IPS DF 6.9 (cell line): Measurements from ENCODE around the gene EGLN2.
"Not testable (repeated sequence)": the region's sequence is repeated elsewhere in the genome, so short reads cannot be mapped to it uniquely, and the experiment has no call there.

Experiments
- DNase-seq: peaks from one replicate; pipeline ENCODE4 v3.0.0-alpha.2; 2013; ENCODE audit warnings: low read depth, low spot score
- H3K27ac ChIP-seq: one replicate; pipeline ENCODE4 v1.5.1; 2013; ENCODE audit warnings: low read length, control low read depth
- H3K27me3 ChIP-seq: 2 replicates; pipeline ENCODE4 v1.6.1; 2013; ENCODE audit warnings: mild to moderate bottlenecking, low read length; ENCODE audit not compliant: control insufficient read depth, insufficient read depth
- H3K36me3 ChIP-seq: 2 replicates; pipeline ENCODE4 v1.6.1; 2013; ENCODE audit warnings: low read length; ENCODE audit not compliant: control insufficient read depth, insufficient read depth
- H3K4me1 ChIP-seq: 2 replicates; pipeline ENCODE4 v1.6.1; 2013; ENCODE audit warnings: low read length; ENCODE audit not compliant: control insufficient read depth, insufficient read depth
- H3K4me3 ChIP-seq: 2 replicates; pipeline ENCODE4 v1.5.1; 2013; ENCODE audit warnings: mild to moderate bottlenecking, low read length
- H3K9me3 ChIP-seq: 2 replicates; pipeline ENCODE4 v1.6.1; 2013; ENCODE audit warnings: low read length, inconsistent platforms; ENCODE audit not compliant: control insufficient read depth, insufficient read depth
- WGBS: extraction: QIAGEN DNeasy Blood & Tissue Kit; methylation state at CpG from one replicate; pipeline ENCODE4 v1.1.7; 2013; ENCODE audit warnings: mixed read lengths, missing lambda C conversion rate; ENCODE audit not compliant: insufficient read length, insufficient coverage; 5-methylcytosine and 5-hydroxymethylcytosine counted together

The EGLN2 gene

GRCh38 chr19:40759352-40759751, 39.6 kb upstream of the EGLN2 start:
- Histone ChIP-seq H3K4me3 (no peak overlapping the region), H3K27ac (no peak overlapping the region), H3K36me3 (peaks cover 63% of the 10 kb centered on the region), H3K4me1 (peaks cover 1% of the 10 kb centered on the region; the same call in 1 of the 2 replicates), H3K27me3 (no peaks in the 10 kb centered on the region), H3K9me3 (no peaks in the 10 kb centered on the region)
- no peak for DNase-seq
- WGBS = no CpG with 5 or more reads among the region's 13 CpGs

DNA sequence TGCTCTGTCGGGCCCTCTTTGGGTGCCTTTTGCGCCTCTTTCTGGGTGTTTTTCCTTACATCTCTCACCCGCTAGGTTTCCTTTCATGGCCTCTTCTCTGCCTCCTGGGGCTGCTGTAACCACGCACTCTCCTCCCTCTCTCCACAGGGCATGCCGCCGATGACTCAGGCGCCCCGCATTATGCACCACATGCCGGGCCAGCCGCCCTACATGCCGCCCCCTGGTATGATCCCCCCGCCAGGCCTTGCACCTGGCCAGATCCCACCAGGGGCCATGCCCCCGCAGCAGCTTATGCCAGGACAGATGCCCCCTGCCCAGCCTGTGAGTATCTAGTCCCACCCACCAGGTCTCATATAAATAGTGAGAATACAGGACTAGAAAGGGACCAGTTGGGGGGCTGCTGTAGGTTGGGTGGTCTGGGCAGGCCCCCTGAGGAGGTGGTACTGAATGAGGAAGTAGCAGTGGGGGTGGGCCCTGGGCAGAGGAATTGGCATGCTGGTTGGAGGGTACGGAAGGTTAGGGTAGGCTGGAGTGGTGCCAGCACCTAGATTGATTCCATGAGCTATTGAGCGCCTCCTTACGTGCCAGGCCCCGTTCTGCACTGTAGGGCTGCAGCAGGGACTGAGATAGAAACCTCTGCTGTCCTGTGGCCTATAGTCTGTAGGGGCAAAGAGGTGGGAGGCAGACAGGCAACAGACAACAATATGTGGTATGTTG, 36.1 kb upstream of the EGLN2 start:
- peaks cover 1% of the 10 kb centered on the region; the same call in 1 of the 2 replicates for H3K4me1 ChIP-seq
- H3K9me3 ChIP-seq = no peaks in the 10 kb centered on the region
- DNase-seq = no peak
- H3K36me3 ChIP-seq = peaks cover 65% of the 10 kb centered on the region
- H3K4me3 ChIP-seq = no peak overlapping the region
- WGBS = no CpG with 5 or more reads among the region's 17 CpGs
- no peaks in the 10 kb centered on the region for H3K27me3 ChIP-seq
- H3K27ac ChIP-seq = no peak overlapping the region

DNA sequence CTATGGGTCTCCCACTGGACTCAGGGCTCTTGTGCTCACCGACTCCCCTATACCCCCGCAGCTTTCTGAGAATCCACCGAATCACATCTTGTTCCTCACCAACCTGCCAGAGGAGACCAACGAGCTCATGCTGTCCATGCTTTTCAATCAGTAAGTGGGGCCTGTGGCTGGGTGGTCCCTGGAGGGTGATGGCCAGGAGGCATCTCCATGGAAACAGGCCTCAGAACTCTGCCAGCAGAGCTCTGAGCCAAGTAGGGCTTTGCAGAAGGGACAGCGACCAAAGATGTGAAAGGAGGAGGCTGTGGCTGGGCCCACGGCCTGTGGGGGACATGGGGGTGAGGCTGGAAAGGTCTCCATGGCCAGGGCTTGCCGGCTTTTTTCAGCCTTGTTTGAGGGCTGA, 35.5 kb upstream of the EGLN2 start:
- peaks cover 61% of the 10 kb centered on the region for H3K36me3 ChIP-seq
- no peaks in the 10 kb centered on the region for H3K9me3 ChIP-seq
- H3K4me1 ChIP-seq = peaks cover 1% of the 10 kb centered on the region; the same call in 1 of the 2 replicates
- H3K4me3 ChIP-seq = no peak overlapping the region
- H3K27me3 ChIP-seq = no peaks in the 10 kb centered on the region
- WGBS = no CpG with 5 or more reads among the region's 7 CpGs
- DNase-seq = no peak
- H3K27ac ChIP-seq = no peak overlapping the region

DNA sequence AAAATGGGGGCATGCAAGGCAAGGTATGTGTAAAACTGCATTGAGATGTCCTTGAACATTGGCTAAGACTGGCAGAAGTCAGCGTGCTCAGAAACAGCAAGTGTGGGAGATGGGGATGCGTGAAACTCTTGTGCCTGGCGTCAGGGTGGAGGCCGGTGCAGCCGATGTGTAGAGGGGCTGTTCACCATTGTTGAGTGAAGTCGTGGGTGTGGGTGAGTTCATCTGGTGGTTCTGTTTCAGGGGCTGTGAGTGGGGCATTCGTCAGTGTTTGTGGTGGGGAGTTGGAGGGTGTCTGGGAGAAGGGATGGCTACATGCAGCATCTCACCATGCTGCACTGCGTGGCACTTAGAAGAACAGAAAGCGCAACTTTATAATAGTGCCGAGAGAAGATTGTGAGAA, 35.0 kb upstream of the EGLN2 start:
- no peak for DNase-seq
- Histone ChIP-seq H3K4me1 (peaks cover 1% of the 10 kb centered on the region; the same call in 1 of the 2 replicates), H3K27ac (no peak overlapping the region), H3K36me3 (peaks cover 61% of the 10 kb centered on the region), H3K27me3 (no peaks in the 10 kb centered on the region), H3K4me3 (no peak overlapping the region), H3K9me3 (no peaks in the 10 kb centered on the region)
- no CpG with 5 or more reads among the region's 10 CpGs for WGBS

DNA sequence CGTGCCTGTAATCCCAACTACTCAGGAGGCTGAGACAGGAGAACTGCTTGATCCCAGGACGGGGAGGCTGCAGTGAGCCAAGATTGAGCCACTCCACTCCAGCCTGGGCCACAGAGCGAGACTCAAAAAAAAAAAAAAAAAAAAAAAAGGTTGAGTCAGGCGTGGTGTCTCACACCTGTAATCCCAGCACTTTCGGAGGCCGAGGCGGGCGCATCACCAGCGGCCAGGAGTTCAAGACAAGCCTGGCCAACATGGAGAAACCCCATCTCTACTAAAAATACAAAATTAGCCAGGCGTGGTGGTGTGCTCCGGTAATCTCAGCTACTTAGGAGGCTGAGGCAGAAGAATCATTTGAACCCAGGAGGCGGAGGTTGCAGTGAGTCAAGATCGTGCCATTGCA, 32.6 kb upstream of the EGLN2 start:
- WGBS = no CpG with 5 or more reads among the region's 13 CpGs
- H3K4me1 ChIP-seq, H3K4me3 ChIP-seq, H3K27ac ChIP-seq, DNase-seq, H3K9me3 ChIP-seq, H3K27me3 ChIP-seq: not testable (repeated sequence)
- peaks cover 40% of the 10 kb centered on the region for H3K36me3 ChIP-seq

- Histone ChIP-seq H3K27me3 (no peaks in the 10 kb centered on the region), H3K9me3 (no peaks in the 10 kb centered on the region), H3K4me3 (no peak overlapping the region), H3K27ac (no peak overlapping the region), H3K36me3 (peaks cover 18% of the 10 kb centered on the region), H3K4me1 (peaks cover under 1% of the 10 kb centered on the region; the same call in 1 of the 2 replicates)
- no CpG with 5 or more reads among the region's 5 CpGs for WGBS
- DNase-seq = no peak
These were observed 30.1 kb upstream of the EGLN2 start for GRCh38 chr19:40768869-40769268.

GRCh38 chr19:40771101-40771862, 27.7 kb upstream of the EGLN2 start:
- not testable (repeated sequence) for H3K4me3 ChIP-seq, H3K27me3 ChIP-seq, H3K4me1 ChIP-seq, H3K36me3 ChIP-seq, DNase-seq, H3K27ac ChIP-seq, H3K9me3 ChIP-seq
- WGBS = no CpG with 5 or more reads among the region's 10 CpGs

- no CpG with 5 or more reads among the region's 9 CpGs for WGBS
- no peak for DNase-seq
- no peaks in the 10 kb centered on the region for H3K27me3 ChIP-seq
- no peak within 1 kb of the TSS for H3K4me3 ChIP-seq
- H3K4me1 ChIP-seq = peaks cover 4% of the 10 kb centered on the region; the same call in 1 of the 2 replicates
- H3K27ac ChIP-seq = no peak within 1 kb of the TSS
- H3K36me3 ChIP-seq = no peaks in the 10 kb centered on the region
- H3K9me3 ChIP-seq = no peaks in the 10 kb centered on the region
These were observed 23.9 kb upstream of the EGLN2 start, which contains the start of gene MIA for GRCh38 chr19:40774916-40775631. MIA (plus strand) TSS chr19:40775521; CDS start chr19:40775543, 22 bp downstream.

GRCh38 chr19:40775632-40776022, 23.4 kb upstream of the EGLN2 start:
- H3K27me3 ChIP-seq = no peaks in the 10 kb centered on the region
- DNase-seq = no peak
- H3K4me3 ChIP-seq = no peak overlapping the region
- H3K9me3 ChIP-seq = no peaks in the 10 kb centered on the region
- H3K27ac ChIP-seq = no peak overlapping the region
- no CpG with 5 or more reads among the region's 10 CpGs for WGBS
- H3K4me1 ChIP-seq = peaks cover 4% of the 10 kb centered on the region; the same call in 1 of the 2 replicates
- H3K36me3 ChIP-seq = no peaks in the 10 kb centered on the region

GRCh38 chr19:40776364-40776763, 22.6 kb upstream of the EGLN2 start:
- no peaks in the 10 kb centered on the region for H3K9me3 ChIP-seq
- peaks cover 4% of the 10 kb centered on the region; the same call in 1 of the 2 replicates for H3K4me1 ChIP-seq
- no peak overlapping the region for H3K27ac ChIP-seq
- DNase-seq = no peak
- H3K36me3 ChIP-seq = no peaks in the 10 kb centered on the region
- no peaks in the 10 kb centered on the region for H3K27me3 ChIP-seq
- WGBS = no CpG with 5 or more reads among the region's 7 CpGs
- no peak overlapping the region for H3K4me3 ChIP-seq
